NT2/D1 (cell line): ENCODE data around the gene BTF3L4.

ENCODE experiments used
- SUZ12 ChIP-seq: IDR thresholded peaks from 2 replicates; pipeline ENCODE4 v1.6.1; 2011; ENCODE audit not compliant: insufficient read length, insufficient read depth; ENCODE audit errors: extremely low read depth
- YY1 ChIP-seq: IDR thresholded peaks from 2 replicates; pipeline ENCODE4 v1.6.1; 2011; ENCODE audit not compliant: insufficient read length, insufficient read depth
- ZNF274 ChIP-seq: IDR thresholded peaks from 2 replicates; pipeline ENCODE4 v1.6.1; 2011; ENCODE audit warnings: mild to moderate bottlenecking, low read depth, low read length

- no peak for TF ChIP-seq YY1
- no peak for TF ChIP-seq SUZ12
- TF ChIP-seq ZNF274: no peak
These were observed 3.8 kb downstream of the BTF3L4 start for GRCh38 chr1:52059888-52060287.
